Tracheal epithelial cell (primary cell): ENCODE results near the gene SLC25A34. TPM values are rescaled to one million over a fixed set of nuclear protein-coding genes. Genes with fewer than 3 reads are reported as not detected.

Source experiments
- total RNA-seq: library from RNA; depleted of rRNA; stranded (reverse); fragments of >200 nt; gene quantifications from 2 replicates; pipeline ENCODE4 v1.2.1, GENCODE V29; 2014

SLC25A34 gene
- 0.21 and 0.48 TPM in 2 replicates for total RNA-seq

DNA sequence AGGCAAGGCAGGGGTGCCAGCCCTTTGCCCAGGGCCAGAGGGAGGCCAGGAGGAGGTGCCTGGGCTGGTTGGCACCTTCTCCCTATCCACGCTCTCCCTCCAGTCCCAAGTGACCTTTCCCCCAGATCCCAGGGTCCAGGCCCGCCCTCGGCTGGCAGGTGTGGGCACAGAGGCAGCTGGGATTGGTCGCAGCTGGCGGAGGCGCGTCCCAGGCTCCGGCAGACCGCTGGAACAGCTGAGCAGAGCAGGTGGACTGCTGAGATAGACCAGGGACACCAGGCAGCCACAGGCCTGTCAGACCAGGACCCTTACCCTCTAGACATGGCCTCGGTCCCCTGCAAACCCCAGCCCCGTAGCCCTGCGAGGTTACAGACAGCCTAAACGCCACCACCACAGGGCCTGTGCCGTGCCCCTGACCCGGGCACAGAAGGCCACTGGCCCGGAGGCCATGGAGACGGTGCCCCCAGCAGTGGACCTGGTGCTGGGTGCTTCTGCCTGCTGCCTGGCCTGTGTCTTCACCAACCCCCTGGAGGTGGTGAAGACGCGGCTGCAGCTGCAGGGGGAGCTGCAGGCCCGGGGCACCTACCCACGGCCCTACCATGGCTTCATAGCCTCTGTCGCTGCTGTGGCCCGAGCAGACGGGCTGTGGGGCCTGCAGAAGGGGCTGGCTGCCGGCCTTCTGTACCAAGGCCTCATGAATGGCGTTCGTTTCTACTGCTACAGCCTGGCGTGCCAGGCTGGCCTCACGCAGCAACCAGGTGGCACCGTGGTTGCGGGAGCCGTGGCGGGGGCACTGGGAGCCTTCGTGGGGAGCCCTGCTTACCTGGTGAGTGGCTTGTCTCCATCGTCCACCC, at the start of gene SLC25A34:
SLC25A34 (plus strand) TSS at position 221 of the 854 bp plus-strand sequence; CDS start at position 449, 228 bp downstream.

DNA sequence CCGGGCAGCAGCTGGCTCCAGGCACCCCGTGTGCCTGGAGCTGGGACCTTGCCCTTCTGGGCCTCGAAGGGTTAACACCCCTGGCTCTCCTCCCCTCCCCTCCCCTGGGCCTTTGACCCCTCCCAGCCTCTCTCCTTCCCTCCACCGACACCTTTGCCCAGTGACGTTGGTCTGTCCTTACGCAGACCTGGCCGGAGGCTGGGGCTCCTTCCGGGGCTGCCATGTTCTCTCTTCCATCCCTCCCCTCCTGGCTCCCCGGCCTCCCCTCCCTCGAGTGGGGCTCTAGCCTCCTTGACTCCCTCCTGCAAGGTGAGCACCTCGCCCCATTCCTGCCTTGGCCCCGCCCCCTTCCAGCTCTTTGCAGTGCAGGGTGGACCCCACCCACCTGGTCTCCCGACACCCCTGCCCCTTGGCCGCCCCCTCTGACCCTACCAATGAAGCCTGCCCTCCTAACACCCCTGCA, 6.3 kb downstream of the SLC25A34 start, which contains the start of gene TMEM82:
TMEM82 (plus strand) TSS at position 161 of the 463 bp plus-strand sequence; CDS start at position 222, 61 bp downstream.

GRCh38 chr1:15758343-15758931, 22.4 kb downstream of the SLC25A34 start, which contains the start of gene FBLIM1:
FBLIM1 (plus strand) TSS chr1:15758795; CDS start chr1:15764984, 6,189 bp downstream.

Other genes starting within 250 kb of the SLC25A34 start
- gene CASP9, start 212.0 kb upstream of the SLC25A34 start, total RNA-seq = 3.4 and 4.0 TPM in 2 replicates
- 10.7 and 11.8 TPM in 2 replicates for gene DNAJC16, start 209.4 kb upstream of the SLC25A34 start, total RNA-seq
- gene AGMAT, start 151.2 kb upstream of the SLC25A34 start, total RNA-seq = 1.9 and 2.1 TPM in 2 replicates
- 13.0 and 20.7 TPM in 2 replicates for gene DDI2, start 118.8 kb upstream of the SLC25A34 start, total RNA-seq
- gene PLEKHM2, start 51.9 kb upstream of the SLC25A34 start, total RNA-seq = 63.7 and 75.2 TPM in 2 replicates
- not detected in 2 replicates for gene TMEM82, start 6.2 kb downstream of the SLC25A34 start, total RNA-seq
- gene FBLIM1, start 22.5 kb downstream of the SLC25A34 start, total RNA-seq = 74.6 and 288 TPM in 2 replicates
- gene UQCRHL, start 71.4 kb downstream of the SLC25A34 start, total RNA-seq = 1.4 and 2.6 TPM in 2 replicates
- gene SPEN, start 111.4 kb downstream of the SLC25A34 start, total RNA-seq = 23.2 and 30.4 TPM in 2 replicates
- 32.4 and 66.3 TPM in 2 replicates for gene ZBTB17, start 239.8 kb downstream of the SLC25A34 start, total RNA-seq